Activated CD8-positive, alpha-beta memory T cell treated with anti-CD3 and anti-CD28 coated beads for 48 hours (primary cell): ENCODE measurements around the gene CTTN.
"Not testable (repeated sequence)": the region's sequence is repeated elsewhere in the genome, so short reads cannot be mapped to it uniquely, and the experiment has no call there.

Experiments
- DNase-seq, 3 experiments: peaks; one replicate each; pipeline ENCODE4 v3.0.0-alpha.2; 2020; ENCODE audit warnings: low read depth in 2 of 3, low spot score in 2 of 3

Gene CTTN

DNA sequence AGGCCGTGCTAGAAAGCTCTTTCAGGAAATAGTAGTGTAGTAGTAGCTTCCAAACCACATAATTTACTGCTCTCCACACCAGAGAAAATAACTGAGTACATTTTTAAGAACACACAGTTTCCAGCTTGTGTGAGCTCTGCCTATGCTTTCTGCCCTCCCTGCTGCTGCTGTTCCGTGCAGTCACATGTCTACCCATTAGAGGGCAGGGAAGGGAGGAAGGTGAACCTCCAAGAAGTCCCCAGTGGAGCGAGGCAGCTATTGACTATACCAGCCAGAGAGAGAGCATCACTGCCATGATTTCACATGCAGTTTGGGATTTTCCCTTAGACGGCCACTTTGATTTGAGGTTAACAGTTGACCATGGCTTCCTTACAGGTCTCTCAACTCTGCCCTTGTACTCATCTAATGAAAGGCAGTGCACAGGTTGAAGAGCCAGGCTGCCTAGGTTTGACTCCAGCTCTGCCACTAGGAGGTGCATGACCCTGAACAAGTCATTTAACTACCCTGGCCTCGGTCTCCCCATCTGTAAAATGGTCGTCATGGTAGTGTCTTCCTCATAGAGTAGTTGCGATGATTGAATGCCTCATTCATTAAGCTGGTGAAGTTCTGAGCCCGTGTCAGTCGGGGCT lies 19.7 kb upstream of the CTTN start:
- DNase-seq = no peak

DNA sequence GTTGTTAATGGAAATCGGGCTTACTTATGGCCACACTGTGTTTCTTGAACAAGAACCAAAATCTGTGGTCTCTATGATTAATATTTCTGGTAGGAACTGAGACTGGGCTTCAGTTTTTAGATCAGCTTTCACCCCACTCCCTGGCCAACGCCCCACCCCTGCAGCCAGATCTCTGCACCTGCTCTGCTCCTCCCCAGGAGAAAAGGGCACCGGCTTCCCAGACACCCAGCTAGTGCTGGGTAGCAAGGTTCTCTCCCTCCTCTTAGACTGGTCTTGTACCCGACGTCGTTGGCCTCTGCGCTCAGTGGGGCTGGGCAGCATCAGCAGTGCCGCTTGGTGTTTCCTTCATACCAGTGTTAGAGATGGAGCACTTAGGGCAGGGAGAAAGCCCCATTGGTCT lies 17.0 kb upstream of the CTTN start:
- no peak for DNase-seq

DNA sequence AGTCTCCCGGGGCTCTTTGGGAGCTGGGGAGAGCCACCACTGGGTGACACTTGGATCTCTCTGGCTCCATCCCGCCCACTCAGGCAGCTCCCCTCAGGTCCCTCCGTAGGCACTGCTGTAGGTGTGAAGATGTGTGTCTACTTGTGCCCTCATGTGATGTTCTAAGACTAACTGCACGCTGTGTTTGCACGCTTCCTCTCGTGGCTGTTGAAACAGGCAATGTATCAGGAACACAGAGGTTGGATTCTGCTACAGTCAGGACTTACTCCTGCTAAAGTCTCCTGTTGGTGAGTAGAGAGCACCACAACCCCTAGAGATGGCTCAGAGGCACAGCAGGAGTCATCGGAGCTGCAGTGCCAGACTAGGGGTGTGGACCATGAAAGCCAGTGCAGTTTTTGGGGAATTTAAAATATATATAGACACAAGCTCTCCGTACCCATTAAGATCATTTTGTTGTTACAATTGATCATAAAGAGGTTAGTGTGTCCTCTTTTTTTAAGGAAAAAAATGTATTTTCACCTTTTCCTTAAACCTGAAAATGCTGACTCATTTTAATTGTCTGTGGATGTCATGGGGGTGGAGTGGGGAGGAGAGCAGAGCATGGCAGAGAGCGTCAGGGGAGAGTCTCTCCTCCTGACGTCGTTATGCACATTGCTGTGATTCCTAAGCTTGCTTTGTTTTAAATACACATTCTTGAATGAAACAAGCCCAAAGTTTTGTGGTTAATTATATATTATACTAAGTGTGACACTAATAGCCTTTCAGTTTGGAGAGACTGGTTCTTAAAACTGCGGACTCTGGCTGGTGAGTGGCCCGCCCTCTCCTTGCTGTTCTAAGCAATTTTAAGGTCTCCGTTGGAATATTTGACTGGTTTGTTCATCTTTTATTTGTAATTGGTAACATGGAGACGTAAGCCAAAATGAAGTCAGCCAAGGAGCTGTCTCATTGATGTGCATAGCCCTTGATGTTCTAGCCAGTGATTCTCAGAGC lies 16.2 kb upstream of the CTTN start:
- DNase-seq = no peak

DNA sequence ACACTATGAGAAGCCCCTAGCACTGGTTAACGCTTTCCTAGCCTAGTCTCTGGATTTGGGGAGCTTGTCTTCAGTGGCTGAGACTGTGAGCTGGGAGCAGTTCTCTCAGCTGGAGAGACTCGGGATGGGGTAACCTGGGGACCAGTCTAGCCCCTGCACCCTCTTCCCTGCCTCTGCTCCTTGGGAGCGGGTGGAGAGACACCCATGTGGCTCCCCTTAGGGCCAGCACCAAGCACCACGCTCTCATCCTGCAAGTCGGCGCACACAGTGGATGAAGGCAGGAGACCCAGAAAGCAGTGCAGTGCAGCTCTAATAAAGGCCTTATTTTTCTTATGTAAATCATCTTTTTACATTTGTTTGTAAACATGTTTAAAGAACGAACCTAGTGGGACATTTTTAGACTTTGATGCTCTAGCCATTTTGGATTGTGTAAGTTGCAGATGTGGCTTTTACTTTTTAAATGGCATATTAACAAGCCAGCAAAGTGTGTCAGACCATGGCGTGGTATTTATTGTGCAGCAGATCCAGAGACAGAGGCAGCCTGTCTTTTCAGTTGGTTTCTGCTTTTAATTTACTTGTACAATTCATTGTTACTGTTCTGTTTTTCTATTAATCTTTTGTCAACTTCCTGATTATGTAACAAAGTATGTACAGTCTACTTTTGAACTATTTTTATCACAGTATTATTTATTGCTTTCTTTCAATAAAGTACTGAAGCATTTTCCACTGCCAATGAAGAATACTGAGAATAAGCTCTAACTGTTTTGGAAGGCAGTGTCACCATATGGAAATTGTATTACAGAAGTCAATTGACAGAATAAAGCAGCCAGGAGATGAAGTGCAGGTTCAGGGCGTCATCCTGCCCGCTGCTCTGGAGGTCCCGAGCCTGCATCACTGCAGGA lies 14.4 kb upstream of the CTTN start:
- DNase-seq = no peak

DNA sequence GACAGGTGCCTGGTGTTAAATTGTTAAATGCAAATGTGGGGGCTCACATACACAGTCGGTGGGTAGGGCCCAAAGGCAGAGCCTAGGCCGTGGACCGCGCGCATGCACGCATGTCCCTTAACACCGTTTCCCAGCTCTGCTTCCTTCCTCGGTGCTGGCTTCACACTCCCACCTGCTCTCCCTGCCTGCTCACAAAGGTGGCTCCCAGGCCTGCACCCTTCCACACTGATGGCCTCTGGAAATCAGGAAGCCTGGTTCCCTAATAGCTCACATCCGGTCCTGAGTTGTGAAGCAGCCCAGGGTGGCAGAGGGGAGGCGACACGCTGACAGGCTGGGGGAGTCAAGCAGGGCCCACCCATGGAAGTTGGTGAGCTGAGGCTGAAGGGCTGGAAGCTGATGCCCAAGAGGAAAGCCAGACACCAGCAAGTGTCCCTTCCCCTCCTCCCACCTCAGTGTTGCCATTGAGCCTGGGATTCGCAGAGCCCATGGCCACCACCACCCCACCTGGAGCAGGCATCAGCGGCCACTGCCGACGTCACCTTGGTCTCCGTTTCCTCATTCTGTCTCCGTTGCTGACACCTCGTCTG lies 13.7 kb upstream of the CTTN start:
- DNase-seq = no peak

DNA sequence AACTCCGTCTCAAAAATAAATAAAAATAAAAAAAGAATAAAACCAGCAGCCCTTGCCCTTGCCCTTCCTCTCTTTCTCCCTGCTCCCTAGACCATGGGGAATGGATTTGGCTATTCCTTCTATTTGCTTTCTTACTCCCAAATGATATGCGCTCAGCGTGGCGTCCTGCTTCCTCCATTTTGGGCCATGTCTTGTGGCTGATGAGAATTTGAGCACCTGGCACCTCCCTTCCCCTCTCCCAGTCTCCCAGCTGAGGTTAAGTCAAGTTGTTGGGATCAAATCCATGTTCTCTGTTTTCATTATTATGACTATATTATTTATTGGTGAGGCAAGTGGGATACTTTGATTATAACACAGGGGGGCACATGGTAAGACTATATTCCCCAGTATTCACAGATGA lies 10.8 kb upstream of the CTTN start:
- no peak for DNase-seq

DNA sequence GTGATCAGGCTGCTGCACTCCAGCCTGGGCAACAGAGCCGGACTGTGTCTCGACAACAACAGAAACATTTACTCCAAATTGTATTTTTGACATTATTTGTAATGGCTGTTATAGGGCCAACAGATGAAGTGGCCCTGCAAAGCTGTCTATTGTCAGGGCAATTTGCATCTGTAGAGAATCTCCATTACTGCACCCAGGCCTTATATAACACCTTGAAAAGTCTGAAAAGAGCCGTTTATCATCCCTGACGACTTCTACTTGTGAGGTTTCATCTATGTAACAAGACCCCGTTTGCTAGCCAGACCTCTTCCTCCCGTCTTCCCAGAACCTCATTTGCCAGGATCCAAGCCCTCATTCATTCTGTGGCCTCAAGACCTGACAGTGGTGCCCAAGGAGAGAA lies 9.1 kb upstream of the CTTN start:
- no peak for DNase-seq

DNA sequence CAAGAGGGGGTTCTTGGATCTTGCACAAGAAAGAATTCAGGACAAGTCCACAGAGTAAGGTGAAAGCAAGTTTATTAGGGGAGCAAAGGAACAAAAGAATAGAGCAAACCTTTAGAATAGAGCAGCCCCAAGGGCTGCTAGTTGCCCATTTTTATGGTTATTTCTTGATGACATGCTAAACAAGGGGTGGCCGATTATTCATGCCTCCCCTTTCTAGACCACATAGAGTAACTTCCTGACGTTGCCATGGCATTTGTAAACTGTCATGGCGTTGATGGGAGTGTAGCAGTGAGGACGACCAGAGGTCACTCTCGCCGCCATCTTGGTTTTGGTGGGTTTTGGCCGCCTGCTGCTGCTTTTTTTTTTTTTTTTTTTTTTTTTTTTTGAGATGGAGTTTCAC lies 7.4 kb upstream of the CTTN start:
- not testable (repeated sequence) for DNase-seq

DNA sequence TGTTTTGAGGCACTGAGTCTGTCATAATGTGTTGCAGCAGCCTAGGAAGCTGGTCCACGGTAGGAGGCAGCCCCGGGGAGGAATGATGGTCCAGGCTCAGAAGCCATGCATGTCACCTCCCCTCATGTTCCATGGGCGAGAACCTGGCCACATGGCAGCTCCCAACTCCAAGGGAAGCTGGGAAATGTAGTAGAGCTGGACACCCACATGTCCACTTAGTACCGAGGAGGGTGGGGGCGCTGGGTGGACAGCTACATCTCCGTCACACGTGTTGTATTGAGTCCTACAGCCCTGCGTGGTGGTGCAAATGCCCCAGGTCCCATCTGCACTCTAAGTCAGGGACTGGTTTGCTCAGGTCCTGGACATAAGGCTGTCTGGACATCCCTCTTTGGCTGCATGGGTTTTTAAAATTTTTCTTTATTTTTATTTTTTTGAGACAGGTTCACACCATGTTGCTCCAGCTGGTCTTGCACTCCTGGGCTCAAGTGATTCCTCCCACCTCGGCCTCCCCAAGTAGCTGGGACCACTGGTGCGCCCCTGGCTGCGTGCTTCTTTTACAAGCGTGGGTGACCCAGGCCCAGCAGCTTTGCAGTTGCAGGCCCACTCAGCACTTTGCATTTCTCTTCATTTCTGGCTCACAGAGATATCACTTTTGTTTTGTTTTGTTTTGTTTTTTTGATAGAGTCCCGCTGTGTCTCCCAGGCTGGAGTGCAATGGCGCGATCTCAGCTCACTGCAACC lies 3.9 kb upstream of the CTTN start:
- DNase-seq = no peak

DNA sequence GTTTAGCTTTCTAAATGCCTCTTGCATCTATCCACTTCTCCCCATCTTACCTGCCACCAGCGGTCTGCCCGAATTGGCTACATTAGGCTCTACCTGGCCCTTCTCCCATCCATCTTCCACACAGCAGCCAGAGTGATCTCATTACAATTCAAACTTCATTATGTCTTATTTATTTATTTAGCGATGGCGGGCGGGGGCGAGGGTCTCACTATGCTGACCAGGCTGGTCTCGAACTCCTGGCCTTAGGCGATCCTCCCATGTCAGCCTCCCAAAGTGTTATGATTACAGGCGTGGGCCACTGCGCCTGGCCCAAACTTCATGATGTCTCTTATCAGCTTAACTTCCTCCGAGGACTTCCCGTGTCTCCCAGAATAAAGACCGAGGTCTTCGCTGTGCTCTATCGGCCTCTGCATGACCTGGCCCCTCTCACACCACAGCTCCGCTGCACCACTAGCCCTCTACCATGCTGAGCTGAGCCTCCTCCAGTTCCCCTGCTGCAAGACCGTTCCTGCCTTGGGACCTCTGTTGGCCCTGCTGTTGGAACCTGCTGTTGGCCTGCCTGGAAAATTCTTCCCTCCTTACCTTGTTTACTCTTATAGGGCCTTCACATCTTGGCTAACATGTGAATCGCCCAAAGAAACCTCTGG lies 870 bp upstream of the CTTN start:
- no peak for DNase-seq

DNA sequence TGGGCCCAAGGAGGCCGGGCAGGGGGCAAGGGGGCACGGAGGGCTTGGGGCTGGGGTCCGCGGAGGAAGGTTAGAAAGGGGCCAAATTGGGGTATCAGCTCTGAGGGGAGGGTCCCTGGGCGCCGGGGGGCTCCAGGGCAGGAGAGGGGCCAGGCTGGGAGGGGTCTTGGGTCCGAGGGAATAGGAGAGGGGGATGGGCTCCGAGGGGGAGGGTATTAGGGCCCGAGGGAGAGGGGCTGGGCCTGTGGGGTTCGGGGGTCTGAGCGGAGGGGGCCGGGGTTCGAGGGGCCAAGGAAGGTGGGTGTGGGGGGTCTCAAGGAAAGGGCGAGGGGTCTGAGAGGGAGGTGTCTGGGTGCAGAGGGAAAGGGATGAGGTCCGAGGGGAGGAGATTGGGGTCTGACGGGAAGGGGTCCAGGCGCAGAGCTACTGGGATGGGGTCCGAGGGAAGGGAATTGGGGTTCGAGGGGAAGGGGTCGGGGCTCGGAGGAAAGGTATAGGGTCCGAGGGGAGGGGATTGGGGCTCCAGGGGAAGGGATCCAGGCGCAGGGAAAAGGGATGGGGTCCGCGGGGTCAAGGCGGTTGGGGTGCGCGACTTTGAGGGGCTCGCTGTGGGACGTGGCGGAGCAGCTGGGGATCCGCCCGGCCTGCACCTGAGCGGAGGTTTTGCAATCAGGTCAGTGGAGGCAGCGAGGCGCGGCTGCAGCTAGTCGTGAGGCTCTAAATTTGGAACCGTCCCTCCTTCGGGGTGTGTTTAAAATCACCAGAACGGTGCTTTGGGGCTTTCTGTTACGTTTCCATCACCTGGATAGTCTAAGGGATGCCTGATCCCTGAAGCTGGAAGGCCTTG lies 728 bp downstream of the CTTN start:
- no peak for DNase-seq

DNA sequence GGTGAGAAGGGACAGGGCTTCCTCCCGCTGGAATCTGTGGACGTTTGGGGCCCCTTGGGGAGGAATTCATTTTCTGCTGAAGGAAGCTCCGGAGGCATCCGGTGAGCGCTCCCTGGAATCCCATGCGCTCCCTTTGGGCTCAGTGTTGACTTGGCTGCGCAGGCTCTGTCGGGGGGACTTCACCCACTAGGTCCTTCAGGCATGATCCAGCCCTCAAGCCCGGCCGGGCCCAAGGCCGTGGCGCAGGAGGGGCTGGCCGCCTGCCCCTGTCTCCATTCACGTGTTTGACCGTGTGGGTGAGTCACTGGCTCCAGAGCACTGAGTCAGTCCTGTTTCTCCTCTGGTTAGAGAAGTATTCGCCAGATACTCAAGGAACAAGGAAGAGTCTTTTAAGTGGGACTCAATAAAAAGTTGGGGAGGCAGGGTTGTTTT lies 1.4 kb downstream of the CTTN start:
- no peak for DNase-seq

DNA sequence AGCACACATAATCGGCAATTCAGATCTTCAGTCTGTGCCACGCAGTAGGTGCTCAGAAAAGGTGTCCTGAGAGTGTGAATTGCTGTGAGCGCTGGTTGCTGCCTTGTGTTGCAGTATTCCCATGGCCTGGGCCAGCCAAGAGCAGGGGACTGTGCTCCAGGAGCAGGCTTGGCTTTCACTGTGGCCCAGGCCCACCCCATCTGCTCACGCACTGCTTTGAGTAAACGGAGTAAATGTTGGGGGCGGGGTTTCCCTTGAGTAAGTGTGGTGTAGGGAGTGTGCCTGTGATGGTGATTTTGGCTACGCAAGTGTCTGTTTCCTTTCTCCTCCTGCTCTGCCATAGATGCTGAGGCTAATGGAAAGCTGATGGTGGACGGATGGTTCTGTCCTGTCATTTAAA lies 2.3 kb downstream of the CTTN start:
- no peak for DNase-seq

DNA sequence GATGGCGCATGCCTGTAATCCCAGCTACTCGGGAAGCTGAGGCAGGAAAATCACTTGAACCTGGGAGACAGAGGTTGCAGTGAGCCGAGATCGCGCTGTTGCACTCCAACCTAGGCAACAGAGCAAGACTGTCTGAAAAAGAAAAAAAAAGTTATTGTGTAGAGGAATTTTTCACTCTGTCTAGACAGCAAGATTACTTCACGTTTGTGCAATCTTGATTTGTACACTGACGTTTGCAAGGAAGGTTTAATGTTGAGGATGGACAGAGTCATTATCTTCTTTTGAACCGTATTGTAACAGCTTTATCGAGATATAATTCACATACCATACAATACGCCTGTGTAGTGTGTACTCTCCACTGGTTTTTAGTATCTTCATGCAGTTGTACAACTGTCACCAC lies 3.7 kb downstream of the CTTN start:
- no peak for DNase-seq

DNA sequence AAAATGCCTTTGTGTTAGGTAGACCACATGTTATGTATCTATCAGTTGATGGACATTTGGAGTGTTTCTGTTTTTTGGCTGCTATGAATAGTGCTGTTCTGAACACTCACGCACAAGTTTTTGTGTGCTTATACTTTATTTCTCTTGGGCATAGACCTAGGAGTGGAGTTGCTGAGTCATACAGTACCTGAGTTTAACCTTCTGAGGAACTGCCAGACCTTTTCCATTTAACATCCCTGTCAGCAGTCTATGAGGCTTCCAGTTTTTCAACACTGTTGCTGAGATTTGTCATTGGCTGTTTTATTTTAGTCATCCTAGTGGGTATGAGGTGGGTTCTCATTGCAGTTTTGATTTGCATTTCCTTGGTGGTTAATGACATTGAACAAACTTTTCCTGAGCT lies 4.4 kb downstream of the CTTN start:
- no peak for DNase-seq

DNA sequence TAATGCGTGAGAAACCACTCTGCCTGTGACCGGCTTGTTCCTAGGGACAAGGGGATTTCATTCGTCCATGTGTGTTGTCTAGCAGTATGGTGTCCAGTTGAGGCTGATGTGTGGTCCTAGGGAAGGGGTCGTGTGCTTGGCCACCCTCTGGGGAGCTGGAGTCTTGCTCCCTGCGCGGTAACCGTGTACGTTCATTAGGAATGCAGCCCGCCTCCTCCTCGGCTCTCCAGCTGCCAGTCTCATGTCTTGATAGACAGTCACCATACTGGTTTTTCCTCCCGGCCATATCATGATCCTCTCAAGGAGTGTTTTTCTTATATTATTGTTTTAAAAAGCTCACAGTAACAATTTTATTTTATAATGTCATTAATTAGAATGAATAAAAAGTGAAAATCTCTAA lies 5.9 kb downstream of the CTTN start:
- no peak for DNase-seq

DNA sequence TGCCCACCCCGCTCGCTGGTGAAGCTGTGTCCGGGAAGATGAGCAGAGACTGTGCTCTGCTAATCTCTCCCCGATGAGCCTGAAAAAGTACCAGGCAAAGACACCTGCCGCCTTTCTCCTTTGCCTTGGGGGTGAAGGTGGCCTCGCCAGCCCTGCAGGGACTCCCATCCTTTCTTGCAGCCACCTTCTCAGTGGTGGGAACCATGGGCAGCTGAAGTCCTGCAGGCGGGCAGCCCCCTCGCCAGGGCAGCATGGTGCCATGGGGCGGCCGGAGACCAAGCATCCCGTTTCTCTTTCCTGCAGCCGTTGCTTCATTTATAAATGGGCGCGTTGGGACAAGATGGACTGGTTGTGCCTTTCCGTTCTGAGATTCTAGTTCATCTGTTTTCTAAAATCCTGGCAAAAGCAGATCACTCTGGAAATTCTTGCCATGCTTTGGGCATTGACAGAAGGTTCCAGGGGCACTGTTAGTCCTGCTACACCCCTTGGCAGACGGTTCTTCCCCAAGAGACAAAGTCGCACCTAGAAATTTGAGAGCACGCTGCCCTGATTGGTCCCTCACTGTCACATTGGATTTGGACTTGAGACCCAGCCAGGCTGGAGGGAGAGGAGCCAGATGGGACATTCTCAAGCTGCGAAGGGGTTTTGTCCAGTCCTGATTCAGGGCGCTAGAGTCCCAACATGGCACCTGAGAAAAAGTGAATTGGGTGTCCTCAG lies 7.5 kb downstream of the CTTN start:
- no peak for DNase-seq

DNA sequence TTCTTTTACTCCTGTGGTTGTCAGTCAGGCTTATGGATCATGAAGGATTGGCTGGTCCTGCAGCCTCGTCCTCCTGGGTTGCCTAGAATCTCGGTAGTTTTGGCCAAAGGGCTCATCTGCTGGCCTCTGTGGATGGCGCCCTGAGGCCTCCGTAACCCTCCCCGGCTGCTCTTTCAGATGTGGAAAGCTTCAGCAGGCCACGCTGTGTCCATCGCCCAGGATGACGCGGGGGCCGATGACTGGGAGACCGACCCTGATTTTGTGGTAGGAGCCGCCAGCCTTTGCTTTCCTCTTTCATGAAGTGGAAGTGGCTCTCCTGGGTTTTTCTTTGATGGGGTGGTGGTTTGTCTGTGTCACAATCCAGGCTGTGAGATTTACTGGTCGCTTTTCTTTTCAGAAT lies 8.8 kb downstream of the CTTN start:
- no peak for DNase-seq
